GM18858 (cell line): ENCODE measurements around the gene IQCM.
A peak's percentile ranks its signal among the peaks of the same experiment; 100 is the strongest.
"Not testable (repeated sequence)": the region's sequence is repeated elsewhere in the genome, so short reads cannot be mapped to it uniquely, and the experiment has no call there.

ENCODE experiments used
- ATAC-seq: cut with Tn5 transposase; IDR thresholded peaks from one replicate; pipeline ENCODE4 v1.9.1; 2021; ENCODE audit not compliant: unreplicated experiment

IQCM gene

GRCh38 chr4:149489321-149489720, 326.3 kb downstream of the IQCM start:
- no peak for ATAC-seq

DNA sequence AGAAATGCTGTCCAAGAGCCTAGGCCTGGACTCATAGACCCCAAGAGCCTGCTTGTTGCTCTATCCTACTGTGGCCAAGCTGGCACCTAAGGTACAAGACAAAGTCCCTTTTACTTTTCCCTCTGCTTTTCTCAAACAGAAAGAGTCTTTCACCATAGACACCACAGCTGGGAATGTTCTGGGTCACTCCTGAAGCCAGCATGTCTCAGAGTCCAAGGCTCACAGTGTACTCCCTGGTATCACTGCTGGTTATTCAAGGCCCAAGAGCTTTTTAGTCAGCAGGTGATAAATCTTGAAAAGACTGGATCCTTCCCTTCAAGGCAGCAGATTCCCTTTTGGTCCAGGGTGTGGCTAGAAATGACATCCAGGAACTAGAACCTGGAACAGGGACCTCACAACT, 328.8 kb downstream of the IQCM start:
- ATAC-seq, result no peak

GRCh38 chr4:149468669-149469068, 347.0 kb downstream of the IQCM start:
- ATAC-seq, result not testable (repeated sequence)

GRCh38 chr4:149466446-149466845, 349.2 kb downstream of the IQCM start:
- no peak for ATAC-seq

DNA sequence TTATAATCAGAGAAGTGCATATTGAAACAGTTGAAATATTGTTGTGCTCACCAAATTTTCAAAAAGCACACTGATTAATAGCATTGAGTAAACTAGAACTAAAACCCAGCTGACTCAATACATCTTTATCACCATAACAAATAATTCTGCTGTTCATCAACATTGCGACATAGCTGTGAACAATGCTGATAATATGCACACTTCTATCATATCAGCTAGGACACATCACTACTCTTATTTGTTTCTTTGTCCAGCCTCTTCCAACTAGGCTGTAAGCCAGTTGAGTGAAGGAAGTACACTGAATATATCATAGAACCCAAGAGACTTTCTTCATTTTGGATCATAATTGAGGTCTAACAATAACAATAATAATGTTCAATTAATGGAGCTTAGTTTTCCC, 349.7 kb downstream of the IQCM start:
- no peak for ATAC-seq

DNA sequence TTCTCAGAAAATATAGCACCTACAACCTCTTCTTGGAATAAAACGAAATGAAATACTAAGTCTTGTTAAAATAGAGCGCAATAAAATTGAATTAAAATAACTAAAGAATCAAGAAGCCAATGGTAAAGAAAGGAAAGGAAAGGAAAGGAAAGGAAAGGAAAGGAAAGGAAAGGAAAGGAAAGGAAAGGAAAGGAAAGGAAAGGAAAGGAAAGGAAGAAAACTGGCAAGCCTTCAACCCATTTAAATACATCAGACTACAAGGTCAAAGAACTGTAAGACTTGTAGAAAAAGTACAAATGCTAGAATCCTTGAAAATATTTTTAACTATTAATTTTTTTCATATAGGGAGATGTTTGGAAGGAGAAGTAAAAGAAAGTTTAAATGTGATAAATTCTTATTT, 372.1 kb downstream of the IQCM start:
- no peak for ATAC-seq

DNA sequence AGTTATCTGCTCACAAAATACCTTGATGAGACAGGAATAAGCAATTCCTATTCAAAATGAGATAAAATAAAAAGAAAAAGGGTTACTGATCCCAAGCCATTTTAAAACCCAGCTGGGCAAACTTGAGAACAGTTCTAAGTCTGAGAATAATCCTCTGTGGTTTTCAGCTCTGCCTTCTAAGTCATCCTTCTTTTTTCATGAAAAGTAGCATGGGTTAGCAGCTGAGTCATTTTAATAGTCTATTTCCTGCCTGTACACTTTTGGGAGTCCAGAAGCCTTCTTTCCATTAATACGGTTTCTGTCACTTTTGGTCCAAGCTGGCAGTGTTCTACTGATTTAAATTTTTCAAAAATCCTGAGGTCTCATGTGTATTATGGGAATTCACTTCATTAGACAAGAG, 374.3 kb downstream of the IQCM start:
- ATAC-seq, result no peak

DNA sequence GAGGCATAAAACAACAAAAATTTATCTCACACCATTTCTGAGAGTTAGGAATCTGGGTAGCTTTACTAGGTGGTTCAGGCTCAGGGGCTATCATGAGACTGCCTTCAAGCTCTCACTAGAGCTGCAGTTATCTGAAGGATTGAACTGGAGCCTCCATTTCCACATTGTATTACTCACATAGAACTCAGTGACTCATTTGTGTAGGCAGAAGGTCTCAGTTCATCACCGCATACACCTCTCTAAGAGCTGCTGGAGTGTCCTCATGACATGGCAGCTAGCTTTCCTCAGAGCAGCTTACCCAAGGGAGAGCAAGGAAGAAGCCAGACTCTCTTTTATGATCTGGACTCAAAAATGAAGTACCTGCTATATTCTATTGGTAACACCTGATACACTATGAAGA, 389.2 kb downstream of the IQCM start:
- ATAC-seq, result no peak

DNA sequence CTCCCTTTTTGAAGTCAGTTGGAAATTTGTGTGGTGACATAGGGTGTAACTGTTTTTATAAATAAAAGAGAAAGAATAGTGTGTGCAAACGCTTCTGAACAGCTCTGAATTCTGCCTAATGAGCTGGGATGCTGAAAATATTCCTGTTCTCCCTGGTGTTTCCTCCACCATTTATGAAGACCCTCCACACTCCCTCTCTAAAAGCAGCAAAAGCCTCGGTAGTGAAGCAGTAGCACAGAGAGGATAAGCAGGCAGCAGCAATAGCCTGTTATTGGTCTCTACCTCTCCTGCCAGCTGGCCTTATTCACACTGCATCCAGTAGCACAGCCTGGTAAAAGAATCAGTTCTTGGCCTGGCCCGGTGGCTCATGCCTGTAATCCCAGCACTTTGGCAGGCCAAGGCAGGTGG, 406.1 kb downstream of the IQCM start:
- no peak for ATAC-seq

DNA sequence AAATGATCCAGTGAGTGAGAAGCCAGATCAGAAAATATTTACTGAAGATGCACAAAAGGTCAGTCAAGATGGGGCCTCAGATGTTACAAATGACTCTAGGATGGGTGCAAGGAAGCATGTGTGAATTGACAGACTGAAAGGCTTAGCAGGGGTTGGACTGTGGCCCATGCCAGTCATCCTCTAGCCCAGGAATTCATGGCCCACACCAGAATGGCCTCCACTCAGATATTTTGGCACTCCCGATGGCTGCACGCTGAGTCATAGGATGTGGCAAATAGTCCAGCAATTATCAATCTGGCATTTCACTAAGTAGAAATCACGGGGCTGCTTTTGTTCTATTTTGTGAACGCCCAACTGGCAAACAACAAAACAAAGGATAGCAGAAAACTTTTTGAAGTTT, 406.5 kb downstream of the IQCM start:
- ATAC-seq, result no peak

GRCh38 chr4:149404143-149404542, 411.5 kb downstream of the IQCM start:
- no peak for ATAC-seq

DNA sequence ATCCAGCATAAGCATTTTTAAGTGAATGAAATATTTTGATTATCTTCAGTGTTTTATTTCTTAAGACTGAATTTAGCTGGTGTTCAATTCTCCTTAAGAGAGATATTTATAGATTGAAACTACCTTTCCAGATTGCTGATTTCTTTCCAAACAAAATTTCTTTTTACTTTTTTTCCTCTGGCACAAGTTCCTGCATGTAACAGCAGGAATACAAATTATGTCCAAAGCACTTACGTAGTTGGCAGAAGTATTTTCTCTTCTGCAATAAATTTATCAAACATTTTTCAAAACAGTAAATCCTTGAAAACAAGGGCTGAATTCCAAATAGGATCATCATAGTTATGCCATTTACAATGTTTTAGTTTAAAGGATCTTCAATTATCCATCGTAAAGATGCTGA, 412.6 kb downstream of the IQCM start:
- no peak for ATAC-seq

DNA sequence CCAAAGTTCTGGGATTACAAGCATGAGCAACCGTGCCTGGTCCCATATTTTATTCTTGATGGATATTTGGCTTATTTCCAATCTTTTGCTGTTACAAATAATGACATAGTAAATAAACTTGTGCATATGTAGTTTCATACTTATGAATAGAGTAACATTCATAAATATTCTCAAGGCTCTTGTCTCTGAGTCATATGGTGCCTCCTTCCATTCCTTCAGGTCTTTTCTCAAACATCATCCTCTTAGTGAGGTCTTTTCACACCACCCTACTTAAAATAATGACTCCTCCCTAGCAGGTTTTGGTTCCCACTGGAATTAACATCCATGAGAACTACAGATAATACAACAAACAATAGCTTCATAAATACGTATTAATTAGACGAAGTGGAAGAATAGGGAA, 416.6 kb downstream of the IQCM start:
- ATAC-seq, result no peak

- ATAC-seq, result peak; percentile 75
Measured at GRCh38 chr4:149370785-149371420, 444.7 kb downstream of the IQCM start.

DNA sequence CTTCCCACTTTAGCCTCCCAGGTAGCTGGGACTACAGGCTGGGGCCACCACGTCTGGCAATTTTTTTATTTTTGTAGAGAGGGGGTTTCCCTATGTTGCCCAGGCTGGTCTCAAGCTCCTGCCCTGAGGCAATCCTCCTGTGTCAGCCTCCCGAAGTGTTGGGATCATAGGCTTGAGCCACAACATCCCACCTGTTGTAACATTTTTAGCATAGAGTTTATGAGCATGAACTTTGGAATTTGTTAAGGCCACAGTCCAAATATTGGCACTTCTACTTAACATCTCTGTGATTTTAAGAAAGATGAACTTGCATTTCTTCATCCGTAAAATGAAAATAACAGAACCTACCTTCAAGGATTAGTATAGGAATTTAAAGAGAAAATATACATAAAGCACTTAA, 445.6 kb downstream of the IQCM start:
- no peak for ATAC-seq

GRCh38 chr4:149353241-149353640, 462.4 kb downstream of the IQCM start:
- no peak for ATAC-seq

DNA sequence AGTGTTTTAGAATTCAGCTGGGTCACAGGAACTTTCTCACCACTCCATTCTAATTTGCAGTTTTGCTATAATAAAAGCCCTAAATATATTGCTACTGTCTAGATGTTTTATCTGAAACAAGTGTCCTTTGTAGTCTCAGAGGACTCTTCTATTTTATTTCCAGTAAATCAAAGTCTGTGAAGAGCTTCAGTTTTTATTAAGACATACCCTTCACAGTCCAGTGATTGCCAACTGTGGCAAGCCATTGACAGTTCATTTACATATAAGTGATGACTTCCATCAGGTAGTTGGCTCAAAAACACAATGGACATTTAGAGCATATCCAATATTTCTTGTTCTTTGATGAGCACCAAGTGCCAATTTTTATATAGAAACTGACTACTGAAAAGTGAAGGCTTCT, 466.1 kb downstream of the IQCM start:
- ATAC-seq, result no peak

DNA sequence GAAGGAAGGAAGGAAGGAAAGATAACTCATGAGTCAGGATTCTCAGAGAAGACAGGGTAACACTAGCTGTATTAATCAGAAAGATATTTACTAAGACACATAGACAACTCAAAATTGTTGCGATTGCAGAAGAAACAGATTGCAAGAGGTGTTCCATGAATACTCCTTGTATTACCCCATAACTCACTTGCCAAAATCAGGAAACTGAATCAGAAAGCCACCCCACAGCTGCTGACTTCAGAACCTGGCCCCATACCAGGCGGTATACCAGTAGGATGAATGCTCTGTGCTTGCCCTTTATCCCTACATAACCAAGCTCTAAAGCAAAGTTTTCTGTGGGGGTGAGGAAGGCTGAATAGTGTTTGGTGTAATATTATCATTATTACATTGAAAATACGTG, 468.5 kb downstream of the IQCM start:
- no peak for ATAC-seq

DNA sequence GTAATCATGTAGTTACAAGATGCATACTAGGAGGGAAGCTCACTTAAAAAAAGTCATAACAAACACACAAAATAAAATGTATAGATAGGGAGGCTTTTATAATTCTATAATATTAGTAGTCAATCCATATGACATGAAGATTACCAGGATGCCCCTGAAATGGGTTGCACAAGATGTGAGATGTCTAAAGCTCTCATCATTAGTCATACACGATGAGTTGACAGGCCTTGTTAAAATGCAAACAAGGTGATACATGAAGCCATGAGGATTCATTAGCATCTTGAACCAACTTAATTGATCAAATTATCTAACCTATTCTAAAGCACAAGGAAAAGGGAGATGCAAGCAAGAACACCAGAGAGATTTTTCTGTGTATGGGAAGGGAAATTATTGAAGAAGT, 470.2 kb downstream of the IQCM start:
- no peak for ATAC-seq

GRCh38 chr4:149344436-149344835, 471.2 kb downstream of the IQCM start:
- no peak for ATAC-seq

DNA sequence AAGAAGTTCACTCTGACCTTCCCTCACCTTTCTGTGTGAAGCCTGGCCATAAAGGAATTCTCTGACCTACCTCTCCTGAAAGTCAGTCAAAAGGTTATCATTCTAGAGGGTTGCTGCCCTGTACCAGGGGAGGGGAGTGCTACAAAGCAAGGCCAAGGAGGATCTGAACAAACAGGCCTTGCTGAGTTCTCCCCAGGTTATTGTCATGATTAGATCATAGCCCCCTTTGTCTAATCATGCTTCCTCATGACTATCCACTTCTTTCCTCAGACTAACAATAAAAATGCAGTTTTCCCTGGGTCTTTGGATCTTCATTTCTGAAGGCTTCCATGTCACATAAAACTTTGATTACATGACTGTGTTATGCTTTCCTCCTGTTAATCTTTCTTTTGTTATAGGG, 472.0 kb downstream of the IQCM start:
- no peak for ATAC-seq

GRCh38 chr4:149341117-149341516, 474.5 kb downstream of the IQCM start:
- ATAC-seq, result not testable (repeated sequence)

GRCh38 chr4:149328161-149328560, 487.5 kb downstream of the IQCM start:
- ATAC-seq, result no peak

DNA sequence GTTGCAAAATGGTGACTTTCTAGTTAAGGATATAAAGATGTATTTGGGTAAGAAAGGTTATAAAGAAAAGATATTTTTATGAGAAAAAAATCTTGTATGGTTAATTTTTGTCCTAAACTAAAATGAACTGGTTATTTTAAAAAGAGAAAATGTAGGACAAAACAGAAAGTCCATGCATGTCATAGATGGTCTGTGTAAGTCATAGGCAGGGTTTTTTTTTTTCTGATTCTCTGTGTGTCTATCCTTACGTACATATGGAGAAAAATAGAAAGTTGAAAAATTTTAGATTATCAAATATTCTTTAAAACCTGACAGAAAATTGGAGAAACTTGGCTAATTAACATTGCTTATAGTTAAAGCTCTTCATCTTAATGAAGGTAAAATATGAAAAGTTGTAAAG, 493.4 kb downstream of the IQCM start:
- no peak for ATAC-seq
